SK-N-MC (cell line): ENCODE measurements around the gene MPV17.
A peak's percentile ranks its signal among the peaks of the same experiment; 100 is the strongest.

ENCODE experiments used
- EZH2 ChIP-seq: fragments of 200-600 bp; sonication (generic); IDR thresholded peaks from one replicate; pipeline ENCODE4 v1.6.1; 2017; ENCODE audit warnings: antibody characterized with exemption
- FOXP2 ChIP-seq: optimal IDR thresholded peaks from 2 replicates; pipeline ENCODE3; 2011; ENCODE audit warnings: mild to moderate bottlenecking, moderate library complexity; ENCODE audit not compliant: insufficient read depth; ENCODE audit errors: extremely low read length, control extremely low read depth
- POLR2AphosphoS5 ChIP-seq: IDR thresholded peaks from 2 replicates; pipeline ENCODE4 v1.6.1; 2012; ENCODE audit warnings: mild to moderate bottlenecking, low read depth, low read length, borderline replicate concordance

DNA sequence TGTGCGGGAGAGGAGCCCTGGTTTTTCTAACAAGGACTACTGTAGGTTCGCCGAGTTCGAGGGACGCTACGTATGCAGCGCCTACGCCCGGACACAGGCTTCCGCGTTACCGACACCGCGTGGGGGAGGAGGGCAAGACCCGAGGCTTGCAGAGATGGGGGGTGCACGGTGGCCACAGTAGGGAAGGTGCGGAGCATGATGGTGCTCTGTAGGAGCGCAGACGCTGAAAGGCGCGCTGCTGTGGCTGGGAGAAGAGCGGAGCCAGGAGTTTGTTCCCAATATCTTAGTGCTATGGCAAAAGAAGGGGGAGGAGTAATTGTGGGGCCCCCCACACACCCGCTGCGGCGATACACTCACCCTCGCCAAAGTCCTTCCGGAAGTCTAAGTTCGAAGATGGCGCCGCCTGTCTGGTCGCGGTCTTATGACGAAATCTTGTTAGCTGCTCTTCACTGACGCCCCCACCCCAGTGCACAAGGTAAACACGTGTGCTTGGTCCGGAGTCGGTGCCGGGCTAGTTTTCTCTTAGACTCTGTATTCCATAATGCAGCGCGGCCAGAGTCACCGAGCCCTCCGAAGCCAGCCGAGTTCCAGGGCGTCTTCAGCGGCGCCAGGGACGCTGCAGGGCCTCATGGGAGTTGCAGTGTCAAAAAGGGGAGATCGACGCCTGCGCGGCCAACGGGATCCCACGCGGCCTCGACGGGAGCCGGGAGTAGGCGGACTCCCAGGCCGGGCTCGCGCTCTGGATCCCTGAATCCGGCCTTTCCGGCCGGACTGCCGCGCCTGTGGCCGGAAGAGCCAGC, 33.7 kb upstream of the MPV17 start, which contains the start of gene GTF3C2:
- peak; percentile 78 for TF ChIP-seq POLR2AphosphoS5
- no peak for TF ChIP-seq EZH2
- peak; percentile 88 for TF ChIP-seq FOXP2
